Skeletal muscle satellite cell (primary cell): Measurements from ENCODE around the gene PFDN4.
"Not testable (repeated sequence)": the region's sequence is repeated elsewhere in the genome, so short reads cannot be mapped to it uniquely, and the experiment has no call there.

Source experiments
- H3K27me3 ChIP-seq: 2 replicates; pipeline ENCODE4 v1.7.0; 2013; ENCODE audit warnings: low read length; ENCODE audit not compliant: control insufficient read depth, insufficient read depth
- H3K36me3 ChIP-seq: 2 replicates; pipeline ENCODE4 v1.7.0; 2013; ENCODE audit warnings: mild to moderate bottlenecking, control low read depth, low read length; ENCODE audit not compliant: insufficient read depth
- H3K4me1 ChIP-seq: 2 replicates; pipeline ENCODE4 v1.7.0; 2013; ENCODE audit warnings: low read length; ENCODE audit not compliant: control insufficient read depth, insufficient read depth
- H3K4me2 ChIP-seq: 2 replicates; pipeline ENCODE4 v1.7.0; 2013; ENCODE audit warnings: mild to moderate bottlenecking, low read length
- H3K4me3 ChIP-seq: 2 replicates; pipeline ENCODE4 v1.7.0; 2013; ENCODE audit warnings: low read length
- H3K9ac ChIP-seq: 2 replicates; pipeline ENCODE4 v1.7.0; 2013; ENCODE audit warnings: mild to moderate bottlenecking, low read depth, low read length, moderate library complexity
- H3K9me3 ChIP-seq: replicated peaks from 2 replicates; pipeline ENCODE4 v1.7.0; 2013; ENCODE audit warnings: mild to moderate bottlenecking, control low read depth, low read length

Gene PFDN4

GRCh38 chr20:54263116-54263690 is 55.3 kb downstream of the PFDN4 start:
- Histone ChIP-seq H3K36me3 (no peaks in the 10 kb centered on the region), H3K9me3 (no peaks in the 10 kb centered on the region), H3K27me3 (no peaks in the 10 kb centered on the region), H3K4me2 (no peak overlapping the region), H3K4me3 (no peak overlapping the region), H3K9ac (no peak overlapping the region), H3K4me1 (peaks cover 10% of the 10 kb centered on the region)

- H3K9ac ChIP-seq, H3K9me3 ChIP-seq, H3K4me2 ChIP-seq, H3K4me1 ChIP-seq, H3K36me3 ChIP-seq, H3K4me3 ChIP-seq, H3K27me3 ChIP-seq: not testable (repeated sequence)
Measured at GRCh38 chr20:54265791-54266190, 57.9 kb downstream of the PFDN4 start.

GRCh38 chr20:54266844-54267243 is 59.0 kb downstream of the PFDN4 start:
- Histone ChIP-seq H3K27me3 (no peaks in the 10 kb centered on the region), H3K9ac (no peak overlapping the region), H3K4me1 (peaks cover 8% of the 10 kb centered on the region), H3K9me3 (no peaks in the 10 kb centered on the region), H3K36me3 (no peaks in the 10 kb centered on the region), H3K4me2 (no peak overlapping the region), H3K4me3 (no peak overlapping the region)

GRCh38 chr20:54267483-54268003 is 59.7 kb downstream of the PFDN4 start:
- no peaks in the 10 kb centered on the region for H3K27me3 ChIP-seq
- H3K4me2 ChIP-seq: no peak overlapping the region
- no peaks in the 10 kb centered on the region for H3K9me3 ChIP-seq
- peaks cover 8% of the 10 kb centered on the region for H3K4me1 ChIP-seq
- no peak overlapping the region for H3K4me3 ChIP-seq
- no peaks in the 10 kb centered on the region for H3K36me3 ChIP-seq
- no peak overlapping the region for H3K9ac ChIP-seq

- H3K4me1 ChIP-seq: peaks cover 4% of the 10 kb centered on the region
- H3K9ac ChIP-seq: no peak overlapping the region
- H3K36me3 ChIP-seq: no peaks in the 10 kb centered on the region
- no peak overlapping the region for H3K4me2 ChIP-seq
- H3K4me3 ChIP-seq: no peak overlapping the region
- H3K9me3 ChIP-seq: no peaks in the 10 kb centered on the region
- no peaks in the 10 kb centered on the region for H3K27me3 ChIP-seq
Measured at GRCh38 chr20:54268941-54269340, 61.1 kb downstream of the PFDN4 start.
